GM10266 (cell line): ENCODE data around the gene NLRC4.

ENCODE experiments used
- DNase-seq: peaks from one replicate; pipeline ENCODE4 v3.0.0; 2012; ENCODE audit errors: extremely low spot score
- CTCF ChIP-seq: IDR thresholded peaks from 2 replicates; pipeline ENCODE4 v1.5.1; 2012; ENCODE audit warnings: mild to moderate bottlenecking, low read depth; ENCODE audit not compliant: control insufficient read depth, insufficient read depth; ENCODE audit errors: missing control alignments

Gene NLRC4

GRCh38 chr2:32242331-32242730, 22.4 kb downstream of the NLRC4 start:
- no peak for TF ChIP-seq CTCF
- no peak for DNase-seq

- no peak for DNase-seq
- TF ChIP-seq CTCF: no peak
Observed at GRCh38 chr2:32237996-32238395, 26.7 kb downstream of the NLRC4 start.

- no peak for TF ChIP-seq CTCF
- no peak for DNase-seq
Observed at GRCh38 chr2:32237488-32237887, 27.2 kb downstream of the NLRC4 start.

GRCh38 chr2:32235315-32235714, 29.4 kb downstream of the NLRC4 start:
- TF ChIP-seq CTCF: no peak
- DNase-seq: no peak

- no peak for DNase-seq
- no peak for TF ChIP-seq CTCF
Observed at GRCh38 chr2:32231959-32232358, 32.7 kb downstream of the NLRC4 start.

- TF ChIP-seq CTCF: no peak
- DNase-seq: no peak
Observed at GRCh38 chr2:32229635-32230034, 35.1 kb downstream of the NLRC4 start.

- DNase-seq: no peak
- TF ChIP-seq CTCF: no peak
Observed at GRCh38 chr2:32228181-32228580, 36.5 kb downstream of the NLRC4 start.
